Measurements from ENCODE around the gene NOPCHAP1. TPM values are rescaled to one million over a fixed set of nuclear protein-coding genes. Genes with fewer than 3 reads are reported as not detected.

NOPCHAP1 gene
- total RNA-seq, 1 donor from 2014 or later: 9.9 TPM

DNA sequence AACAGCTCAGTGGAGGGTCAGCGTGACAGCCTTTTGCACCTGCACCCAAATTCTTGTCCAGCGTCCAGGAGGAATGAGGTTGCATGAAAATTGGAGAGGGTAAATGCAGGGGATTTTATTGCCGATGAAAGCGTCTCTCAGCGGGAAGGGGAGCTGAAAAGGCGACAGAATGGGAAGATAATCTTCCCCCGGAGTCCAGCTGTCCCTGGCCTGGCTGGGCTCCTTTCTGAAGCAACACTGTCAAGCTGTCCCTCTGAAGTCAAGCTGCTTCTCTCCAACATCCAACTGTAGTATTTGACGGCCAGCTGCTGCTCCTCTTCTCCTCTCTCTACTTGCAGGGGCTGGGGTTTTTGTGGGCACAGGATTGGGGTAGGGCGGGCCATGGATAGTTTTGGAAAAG, 32.7 kb downstream of the NOPCHAP1 start:
- Mint-ChIP-seq H3K9me3 (ENCODE audit: unreplicated experiment) (no peaks in the 10 kb centered on the region), H3K4me3 (ENCODE audit: unreplicated experiment) (no peak overlapping the region), H3K4me1 (ENCODE audit: unreplicated experiment) (peaks cover 7% of the 10 kb centered on the region), H3K27ac (ENCODE audit: unreplicated experiment) (no peak overlapping the region), H3K36me3 (ENCODE audit: unreplicated experiment) (peaks cover 39% of the 10 kb centered on the region), H3K27me3 (ENCODE audit: unreplicated experiment) (no peaks in the 10 kb centered on the region)
- no peak for DNase-seq (ENCODE audit: extremely low spot score, unreplicated experiment)
- TF ChIP-seq CTCF (IDR thresholded peaks at IDR 0.05): no peak

- no peak for DNase-seq (ENCODE audit: extremely low spot score, unreplicated experiment)
- no peaks in the 10 kb centered on the region for H3K27me3 Mint-ChIP-seq (ENCODE audit: unreplicated experiment)
- H3K4me1 Mint-ChIP-seq (ENCODE audit: unreplicated experiment): peaks cover 6% of the 10 kb centered on the region
- peaks cover 45% of the 10 kb centered on the region for H3K36me3 Mint-ChIP-seq (ENCODE audit: unreplicated experiment)
- TF ChIP-seq CTCF (IDR thresholded peaks at IDR 0.05): no peak
- H3K9me3 Mint-ChIP-seq (ENCODE audit: unreplicated experiment): no peaks in the 10 kb centered on the region
- H3K4me3 Mint-ChIP-seq (ENCODE audit: unreplicated experiment): no peak overlapping the region
- H3K27ac Mint-ChIP-seq (ENCODE audit: unreplicated experiment): no peak overlapping the region
Observed at GRCh38 chr12:105020241-105020962, 34.3 kb downstream of the NOPCHAP1 start.

DNA sequence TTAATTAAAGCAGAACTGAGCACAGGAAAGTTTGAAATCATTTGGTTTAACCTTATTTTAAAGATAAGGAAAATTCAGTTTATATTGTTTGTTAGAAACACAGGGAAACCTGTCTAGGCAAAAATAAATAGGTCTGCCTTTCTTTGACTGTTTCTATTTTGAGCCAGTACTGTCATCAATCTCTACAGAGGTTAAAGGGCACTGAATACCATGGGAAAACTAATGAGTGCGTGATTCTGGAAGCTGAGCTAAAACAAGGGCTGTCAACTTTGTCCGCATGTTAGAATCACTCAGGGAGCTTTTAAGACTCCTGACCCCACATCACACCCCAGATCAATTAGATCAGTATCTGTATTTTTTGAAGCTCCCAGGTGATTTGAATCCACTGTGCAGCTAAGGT, 38.8 kb downstream of the NOPCHAP1 start:
- H3K4me3 Mint-ChIP-seq (ENCODE audit: unreplicated experiment): no peak overlapping the region
- H3K36me3 Mint-ChIP-seq (ENCODE audit: unreplicated experiment): peaks cover 52% of the 10 kb centered on the region
- no peaks in the 10 kb centered on the region for H3K9me3 Mint-ChIP-seq (ENCODE audit: unreplicated experiment)
- no peak for TF ChIP-seq CTCF (IDR thresholded peaks at IDR 0.05)
- H3K27me3 Mint-ChIP-seq (ENCODE audit: unreplicated experiment): no peaks in the 10 kb centered on the region
- H3K4me1 Mint-ChIP-seq (ENCODE audit: unreplicated experiment): peaks cover 29% of the 10 kb centered on the region
- H3K27ac Mint-ChIP-seq (ENCODE audit: unreplicated experiment): no peak overlapping the region
- no peak for DNase-seq (ENCODE audit: extremely low spot score, unreplicated experiment)

GRCh38 chr12:105025890-105026289, 39.8 kb downstream of the NOPCHAP1 start:
- Mint-ChIP-seq H3K27ac (ENCODE audit: unreplicated experiment) (peak overlapping the region; percentile 72), H3K4me1 (ENCODE audit: unreplicated experiment) (peaks cover 29% of the 10 kb centered on the region), H3K4me3 (ENCODE audit: unreplicated experiment) (no peak overlapping the region), H3K9me3 (ENCODE audit: unreplicated experiment) (no peaks in the 10 kb centered on the region), H3K27me3 (ENCODE audit: unreplicated experiment) (no peaks in the 10 kb centered on the region), H3K36me3 (ENCODE audit: unreplicated experiment) (peaks cover 50% of the 10 kb centered on the region)
- TF ChIP-seq CTCF (IDR thresholded peaks at IDR 0.05): no peak
- no peak for DNase-seq (ENCODE audit: extremely low spot score, unreplicated experiment)

DNA sequence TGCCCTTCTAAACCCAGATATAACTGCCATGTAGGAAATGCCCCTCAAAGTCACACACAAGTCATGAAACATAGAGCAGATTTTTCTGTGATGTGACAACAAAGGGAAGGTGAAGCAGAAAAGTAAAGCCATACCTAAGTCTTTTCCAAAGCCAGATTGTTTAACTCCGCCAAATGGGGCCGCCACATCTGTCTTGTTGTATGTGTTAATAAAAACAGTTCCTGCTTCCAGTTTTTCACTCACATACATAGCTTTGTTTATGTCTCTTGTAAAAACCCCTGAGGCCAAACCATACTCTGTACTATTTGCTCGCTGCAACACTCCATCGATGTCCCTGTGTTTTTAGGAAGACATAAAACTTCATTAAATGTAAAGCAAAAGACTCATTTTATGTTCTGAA, 40.3 kb downstream of the NOPCHAP1 start:
- Mint-ChIP-seq H3K4me1 (ENCODE audit: unreplicated experiment) (peaks cover 29% of the 10 kb centered on the region), H3K27ac (ENCODE audit: unreplicated experiment) (peak overlapping the region; percentile 72), H3K36me3 (ENCODE audit: unreplicated experiment) (peaks cover 52% of the 10 kb centered on the region), H3K27me3 (ENCODE audit: unreplicated experiment) (no peaks in the 10 kb centered on the region), H3K9me3 (ENCODE audit: unreplicated experiment) (no peaks in the 10 kb centered on the region), H3K4me3 (ENCODE audit: unreplicated experiment) (no peak overlapping the region)
- DNase-seq (ENCODE audit: extremely low spot score, unreplicated experiment): no peak
- TF ChIP-seq CTCF (IDR thresholded peaks at IDR 0.05): no peak

Data from osteocyte (in vitro differentiated cells).